Astrocyte (in vitro differentiated cells and primary cell): ENCODE measurements around the gene CEP19. TPM values are rescaled to one million over a fixed set of nuclear protein-coding genes. Genes with fewer than 3 reads are reported as not detected.

Experiments used
- DNase-seq: peaks from one replicate; pipeline ENCODE4 v3.0.0-alpha.2; 2010; ENCODE audit warnings: low read depth
- FAIRE-seq: peaks from 2 replicates; lab custom pipeline; 2011; peaks lifted over from hg19 to GRCh38; lab: Jason Lieb, UNC
- H2AFZ ChIP-seq: 2 replicates; pipeline ENCODE4 v1.6.0; 2012; ENCODE audit warnings: low read depth, low read length, inconsistent platforms
- H3K27ac ChIP-seq: 2 replicates; pipeline ENCODE4 v1.5.1; 2011; ENCODE audit warnings: low read depth, low read length, inconsistent platforms
- H3K27me3 ChIP-seq: 2 replicates; pipeline ENCODE4 v1.6.0; 2011; ENCODE audit warnings: low read length, inconsistent platforms; ENCODE audit not compliant: insufficient read depth
- H3K36me3 ChIP-seq: 2 replicates; pipeline ENCODE4 v1.5.1; 2011; ENCODE audit warnings: low read length, inconsistent platforms; ENCODE audit not compliant: insufficient read depth
- H3K4me1 ChIP-seq: 2 replicates; pipeline ENCODE4 v1.5.1; 2011; ENCODE audit warnings: low read length, inconsistent platforms; ENCODE audit not compliant: insufficient read depth
- H3K4me2 ChIP-seq: 2 replicates; pipeline ENCODE4 v1.6.0; 2012; ENCODE audit warnings: low read length, inconsistent platforms
- H3K4me3 ChIP-seq: 2 replicates; pipeline ENCODE4 v1.5.1; 2011; ENCODE audit warnings: low read depth, mild to moderate bottlenecking, low read length, inconsistent platforms; ENCODE audit not compliant: insufficient read depth
- H3K79me2 ChIP-seq: 2 replicates; pipeline ENCODE4 v1.6.0; 2012; ENCODE audit warnings: mild to moderate bottlenecking, low read length, inconsistent platforms; ENCODE audit not compliant: insufficient read depth
- H3K9ac ChIP-seq: 2 replicates; pipeline ENCODE4 v1.6.0; 2012; ENCODE audit warnings: mild to moderate bottlenecking, low read length, inconsistent platforms
- H3K9me3 ChIP-seq: 2 replicates; pipeline ENCODE4 v1.5.1; 2012; ENCODE audit warnings: low read depth, mild to moderate bottlenecking, low read length, inconsistent platforms; ENCODE audit not compliant: insufficient read depth
- H4K20me1 ChIP-seq: 2 replicates; pipeline ENCODE4 v1.6.0; 2012; ENCODE audit warnings: low read length, inconsistent platforms; ENCODE audit not compliant: insufficient read depth
- H3K27ac Mint-ChIP-seq: one replicate; pipeline ENCODE4 v1.8.0; 2021; ENCODE audit warnings: mild to moderate bottlenecking, mixed read lengths; ENCODE audit not compliant: unreplicated experiment
- H3K27me3 Mint-ChIP-seq: one replicate; pipeline ENCODE4 v1.8.0; 2021; ENCODE audit warnings: low read depth, mixed read lengths; ENCODE audit not compliant: unreplicated experiment
- H3K36me3 Mint-ChIP-seq: one replicate; pipeline ENCODE4 v1.8.0; 2021; ENCODE audit warnings: low read depth, mixed read lengths; ENCODE audit not compliant: unreplicated experiment
- H3K4me1 Mint-ChIP-seq: one replicate; pipeline ENCODE4 v1.8.0; 2021; ENCODE audit warnings: low read depth, mixed read lengths; ENCODE audit not compliant: unreplicated experiment
- H3K4me3 Mint-ChIP-seq: one replicate; pipeline ENCODE4 v1.8.0; 2021; ENCODE audit warnings: mild to moderate bottlenecking, moderate library complexity, mixed read lengths; ENCODE audit not compliant: unreplicated experiment
- H3K9me3 Mint-ChIP-seq: one replicate; pipeline ENCODE4 v1.8.0; 2021; ENCODE audit warnings: mild to moderate bottlenecking, mixed read lengths; ENCODE audit not compliant: unreplicated experiment
- EZH2 ChIP-seq: IDR thresholded peaks from 2 replicates; pipeline ENCODE4 v1.6.1; 2012; ENCODE audit warnings: mild to moderate bottlenecking, low read length, inconsistent platforms; ENCODE audit not compliant: insufficient read depth
- total RNA-seq: library from RNA; stranded (reverse); gene quantifications from 2 replicates; pipeline ENCODE4 v1.2.1, GENCODE V29; 2021
- TF ChIP-seq, protein P1 (sequence below): IDR thresholded peaks from 2 replicates; pipeline ENCODE4 v1.5.1; 2011; ENCODE audit warnings: low read depth, mild to moderate bottlenecking, inconsistent platforms, low read length, moderate library complexity; ENCODE audit not compliant: insufficient read depth

Gene CEP19
- total RNA-seq, 1 donor from 2014 or later: 2.8 TPM

DNA sequence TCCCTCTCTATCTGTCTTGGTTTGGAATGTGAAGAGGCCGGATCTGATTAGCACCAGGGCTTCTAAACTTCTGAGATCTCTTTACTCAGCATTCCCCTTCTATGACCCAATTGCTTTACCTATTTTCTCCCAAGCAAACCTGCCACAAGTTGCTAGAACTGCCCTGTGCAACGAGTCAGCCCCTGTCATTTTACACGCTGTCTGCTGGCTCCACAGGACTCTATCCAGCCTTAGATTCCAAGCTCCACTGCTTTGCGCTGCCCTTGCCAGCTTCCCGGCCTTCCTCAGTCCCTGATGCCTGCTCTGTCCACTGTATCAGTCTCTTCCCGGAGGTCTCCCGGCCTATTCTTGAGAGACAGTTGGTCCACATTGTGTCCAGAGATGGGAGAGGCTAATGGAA lies 12.3 kb downstream of the CEP19 start:
- peak overlapping the region; percentile 38 for H3K27ac Mint-ChIP-seq
- H3K4me1 Mint-ChIP-seq: peaks cover 6% of the 10 kb centered on the region
- no peak overlapping the region for H3K4me3 Mint-ChIP-seq
- no peak overlapping the region for H3K4me2 ChIP-seq
- peaks cover 3% of the 10 kb centered on the region for H3K27me3 Mint-ChIP-seq
- H3K36me3 Mint-ChIP-seq: no peaks in the 10 kb centered on the region
- H2AFZ ChIP-seq: no peak overlapping the region
- no peaks in the 10 kb centered on the region for H4K20me1 ChIP-seq
- no peak for FAIRE-seq
- no peak for DNase-seq
- H3K9me3 Mint-ChIP-seq: no peaks in the 10 kb centered on the region
- no peaks in the 10 kb centered on the region for H3K4me1 ChIP-seq
- TF ChIP-seq, protein P1, sequence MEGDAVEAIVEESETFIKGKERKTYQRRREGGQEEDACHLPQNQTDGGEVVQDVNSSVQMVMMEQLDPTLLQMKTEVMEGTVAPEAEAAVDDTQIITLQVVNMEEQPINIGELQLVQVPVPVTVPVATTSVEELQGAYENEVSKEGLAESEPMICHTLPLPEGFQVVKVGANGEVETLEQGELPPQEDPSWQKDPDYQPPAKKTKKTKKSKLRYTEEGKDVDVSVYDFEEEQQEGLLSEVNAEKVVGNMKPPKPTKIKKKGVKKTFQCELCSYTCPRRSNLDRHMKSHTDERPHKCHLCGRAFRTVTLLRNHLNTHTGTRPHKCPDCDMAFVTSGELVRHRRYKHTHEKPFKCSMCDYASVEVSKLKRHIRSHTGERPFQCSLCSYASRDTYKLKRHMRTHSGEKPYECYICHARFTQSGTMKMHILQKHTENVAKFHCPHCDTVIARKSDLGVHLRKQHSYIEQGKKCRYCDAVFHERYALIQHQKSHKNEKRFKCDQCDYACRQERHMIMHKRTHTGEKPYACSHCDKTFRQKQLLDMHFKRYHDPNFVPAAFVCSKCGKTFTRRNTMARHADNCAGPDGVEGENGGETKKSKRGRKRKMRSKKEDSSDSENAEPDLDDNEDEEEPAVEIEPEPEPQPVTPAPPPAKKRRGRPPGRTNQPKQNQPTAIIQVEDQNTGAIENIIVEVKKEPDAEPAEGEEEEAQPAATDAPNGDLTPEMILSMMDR: no peak
- TF ChIP-seq EZH2: no peak
- H3K79me2 ChIP-seq: no peaks in the 10 kb centered on the region
- H3K27me3 ChIP-seq: no peaks in the 10 kb centered on the region
- H3K9ac ChIP-seq: no peak overlapping the region
- no peak overlapping the region for H3K27ac ChIP-seq
- no peak overlapping the region for H3K4me3 ChIP-seq
- H3K9me3 ChIP-seq: no peaks in the 10 kb centered on the region
- H3K36me3 ChIP-seq: no peaks in the 10 kb centered on the region

DNA sequence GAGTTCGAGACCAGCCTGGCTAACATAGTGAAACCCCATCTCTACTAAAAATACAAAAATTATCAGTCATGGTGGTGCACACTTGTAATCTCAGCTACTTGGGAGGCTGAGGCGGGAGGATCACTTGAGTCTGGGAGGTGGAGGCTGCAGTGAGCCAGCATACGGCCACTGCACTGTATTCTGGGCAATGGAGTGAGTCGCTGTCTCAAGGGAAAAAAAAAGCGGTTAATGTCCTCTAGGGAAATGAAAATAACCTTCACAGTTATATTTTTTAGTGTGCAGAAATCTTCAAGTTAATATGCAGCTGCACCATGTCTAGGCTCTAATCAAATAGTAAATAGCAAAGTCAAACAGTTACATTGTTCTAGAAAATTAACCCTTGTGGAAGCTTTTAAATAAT lies 14.8 kb downstream of the CEP19 start:
- H3K4me1 ChIP-seq: no peaks in the 10 kb centered on the region
- no peaks in the 10 kb centered on the region for H3K36me3 Mint-ChIP-seq
- no peaks in the 10 kb centered on the region for H3K79me2 ChIP-seq
- H3K4me3 Mint-ChIP-seq: no peak overlapping the region
- DNase-seq (no peak), FAIRE-seq (no peak)
- no peak overlapping the region for H3K27ac ChIP-seq
- H2AFZ ChIP-seq: no peak overlapping the region
- H3K4me1 Mint-ChIP-seq: peaks cover 6% of the 10 kb centered on the region
- no peaks in the 10 kb centered on the region for H4K20me1 ChIP-seq
- TF ChIP-seq, protein P1: no peak
- TF ChIP-seq EZH2: no peak
- no peaks in the 10 kb centered on the region for H3K9me3 Mint-ChIP-seq
- H3K27me3 ChIP-seq: no peaks in the 10 kb centered on the region
- H3K4me2 ChIP-seq: no peak overlapping the region
- H3K27ac Mint-ChIP-seq: no peak overlapping the region
- no peaks in the 10 kb centered on the region for H3K36me3 ChIP-seq
- no peak overlapping the region for H3K9ac ChIP-seq
- no peaks in the 10 kb centered on the region for H3K9me3 ChIP-seq
- no peak overlapping the region for H3K4me3 ChIP-seq
- peaks cover 3% of the 10 kb centered on the region for H3K27me3 Mint-ChIP-seq

DNA sequence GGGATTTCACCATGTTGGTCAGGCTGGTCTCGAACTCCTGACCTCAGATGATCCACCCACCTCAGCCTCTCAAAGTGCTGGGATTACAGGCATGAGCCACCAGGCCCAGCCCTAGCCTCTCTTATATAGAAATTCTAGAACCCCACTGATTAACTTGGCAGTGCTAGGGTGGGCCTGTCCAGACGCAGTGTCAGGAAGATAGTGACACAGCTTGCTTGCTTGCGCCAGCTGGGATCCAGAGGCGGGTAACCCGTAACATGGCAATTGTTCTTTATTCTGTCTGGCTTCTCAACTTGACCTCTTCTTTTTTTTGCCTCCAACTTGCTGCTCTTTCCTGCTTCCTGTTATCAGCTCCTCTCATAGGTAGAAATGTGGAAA lies 16.2 kb downstream of the CEP19 start:
- FAIRE-seq: no peak
- TF ChIP-seq EZH2: no peak
- TF ChIP-seq, protein P1: no peak
- H2AFZ ChIP-seq: no peak overlapping the region
- no peaks in the 10 kb centered on the region for H3K36me3 Mint-ChIP-seq
- no peak for DNase-seq
- H3K36me3 ChIP-seq: no peaks in the 10 kb centered on the region
- H3K9ac ChIP-seq: no peak overlapping the region
- no peaks in the 10 kb centered on the region for H3K27me3 ChIP-seq
- no peak overlapping the region for H3K4me3 Mint-ChIP-seq
- H3K79me2 ChIP-seq: no peaks in the 10 kb centered on the region
- no peak overlapping the region for H3K27ac ChIP-seq
- H4K20me1 ChIP-seq: no peaks in the 10 kb centered on the region
- peaks cover 6% of the 10 kb centered on the region for H3K4me1 Mint-ChIP-seq
- H3K4me1 ChIP-seq: no peaks in the 10 kb centered on the region
- H3K27ac Mint-ChIP-seq: no peak overlapping the region
- no peak overlapping the region for H3K4me2 ChIP-seq
- H3K27me3 Mint-ChIP-seq: peaks cover 3% of the 10 kb centered on the region
- no peak overlapping the region for H3K4me3 ChIP-seq
- no peaks in the 10 kb centered on the region for H3K9me3 Mint-ChIP-seq
- no peaks in the 10 kb centered on the region for H3K9me3 ChIP-seq
